HCT116 (cell line): ENCODE measurements around the gene RNF31.

ENCODE experiments used
- ATF3 ChIP-seq: IDR thresholded peaks from 2 replicates; pipeline ENCODE4 v1.6.1; 2012
- CBX3 ChIP-seq: IDR thresholded peaks from 2 replicates; pipeline ENCODE4 v1.6.1; 2012; ENCODE audit warnings: low read depth
- CTCF ChIP-seq, 3 experiments: fragments of 200-600 bp in 1 of 3; sonication (generic) in 1 of 3; IDR thresholded peaks in 2 of 3; conservative IDR thresholded peaks in 1 of 3; 2 replicates each; pipeline ENCODE4 v1.5.1; 2012 to 2017; ENCODE audit warnings: low read depth in 2 of 3, low read length in 2 of 3, antibody characterized with exemption in 1 of 3, borderline replicate concordance in 1 of 3, control low read depth in 1 of 3, mild to moderate bottlenecking in 1 of 3, mixed read lengths in 1 of 3, mixed run types in 1 of 3, moderate library complexity in 1 of 3; ENCODE audit not compliant: insufficient read depth in 1 of 3
- EGR1 ChIP-seq: IDR thresholded peaks from 2 replicates; pipeline ENCODE4 v1.6.1; 2012; ENCODE audit warnings: low read depth
- EZH2 ChIP-seq: fragments of 200-600 bp; sonication (generic); IDR thresholded peaks from 2 replicates; pipeline ENCODE4 v1.6.1; 2017; ENCODE audit warnings: antibody characterized with exemption, mixed run types
- FOSL1 ChIP-seq: IDR thresholded peaks from 2 replicates; pipeline ENCODE4 v1.6.1; 2012; ENCODE audit warnings: low read depth
- MAX ChIP-seq: IDR thresholded peaks from 2 replicates; pipeline ENCODE4 v1.6.1; 2012
- POLR2A ChIP-seq: IDR thresholded peaks from 2 replicates; pipeline ENCODE4 v1.7.0; 2011; ENCODE audit warnings: borderline replicate concordance; ENCODE audit not compliant: insufficient read depth, insufficient read length; ENCODE audit errors: extremely low read depth
- POLR2AphosphoS5 ChIP-seq: IDR thresholded peaks from 2 replicates; pipeline ENCODE4 v1.6.1; 2011; ENCODE audit warnings: mild to moderate bottlenecking, low read depth, low read length, moderate library complexity
- SP1 ChIP-seq: IDR thresholded peaks from 2 replicates; pipeline ENCODE4 v1.6.1; 2012; ENCODE audit warnings: low read depth
- SRF ChIP-seq: IDR thresholded peaks from 2 replicates; pipeline ENCODE4 v1.6.1; 2012; ENCODE audit warnings: low read depth
- ZBTB33 ChIP-seq: IDR thresholded peaks from 2 replicates; pipeline ENCODE4 v1.6.1; 2011; ENCODE audit warnings: mild to moderate bottlenecking, low read length, moderate library complexity; ENCODE audit not compliant: insufficient replicate concordance; ENCODE audit errors: extremely low read depth

GRCh38 chr14:24185741-24186140 is 38.4 kb downstream of the RNF31 start:
- TF ChIP-seq POLR2A (no peak), ZBTB33 (no peak), SP1 (no peak), EGR1 (no peak), FOSL1 (no peak), EZH2 (no peak), CTCF (IDR thresholded peaks at IDR 0.05 in 2 of 3, conservative IDR thresholded peaks at IDR 0.05 in 1 of 3; ENCODE audit: borderline replicate concordance in 1 of 3, insufficient read depth in 1 of 3, low read depth in 2 of 3, low read length in 2 of 3) (no peak), POLR2AphosphoS5 (no peak), SRF (no peak), MAX (no peak), CBX3 (no peak), ATF3 (no peak)
